ENCODE measurements around the gene MTX2.
"Not testable (repeated sequence)": the region's sequence is repeated elsewhere in the genome, so short reads cannot be mapped to it uniquely, and the experiment has no call there.

Gene MTX2

DNA sequence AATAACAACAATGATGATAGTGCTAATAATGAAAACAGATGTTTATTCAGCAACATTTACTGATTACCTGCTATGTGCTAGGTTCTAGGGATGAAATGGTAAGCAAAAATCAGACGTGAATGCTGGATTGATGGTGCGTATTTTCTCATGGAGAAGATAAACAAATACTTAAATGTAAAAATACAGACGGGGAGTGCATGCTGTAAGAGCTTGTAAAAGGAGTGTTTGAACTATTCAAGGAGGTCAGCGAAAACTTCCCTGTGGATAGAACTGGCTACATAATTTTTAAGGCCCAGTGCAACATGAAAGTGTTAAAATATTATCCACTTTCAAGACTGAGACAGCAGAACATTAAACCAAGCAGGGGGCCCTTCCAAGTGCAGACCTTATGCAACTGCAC, 22.1 kb downstream of the MTX2 start:
- DNase-seq: no peak

DNA sequence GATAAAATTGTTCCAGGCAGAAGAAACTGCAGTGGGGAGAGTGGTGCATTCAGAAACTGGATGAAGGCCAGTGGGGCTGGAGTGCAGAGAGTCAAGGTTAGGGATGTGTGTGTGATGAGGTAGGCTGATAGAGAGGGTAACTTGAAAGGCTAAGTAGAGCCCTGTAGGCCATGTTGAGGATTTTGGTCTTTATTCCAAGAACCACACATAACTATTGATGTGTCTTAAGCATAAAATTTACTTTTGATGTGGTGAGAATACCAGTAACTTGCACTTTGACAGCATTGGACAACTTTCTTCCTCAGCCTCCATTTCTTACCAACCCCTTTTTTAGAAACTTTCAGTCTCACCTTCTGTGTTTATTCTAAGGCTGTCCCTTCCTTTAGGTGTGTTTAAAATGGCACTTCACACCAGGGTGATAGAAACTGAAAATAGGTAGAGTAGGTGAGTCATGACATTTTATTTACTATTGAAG, 22.6 kb downstream of the MTX2 start:
- no peak for DNase-seq

DNA sequence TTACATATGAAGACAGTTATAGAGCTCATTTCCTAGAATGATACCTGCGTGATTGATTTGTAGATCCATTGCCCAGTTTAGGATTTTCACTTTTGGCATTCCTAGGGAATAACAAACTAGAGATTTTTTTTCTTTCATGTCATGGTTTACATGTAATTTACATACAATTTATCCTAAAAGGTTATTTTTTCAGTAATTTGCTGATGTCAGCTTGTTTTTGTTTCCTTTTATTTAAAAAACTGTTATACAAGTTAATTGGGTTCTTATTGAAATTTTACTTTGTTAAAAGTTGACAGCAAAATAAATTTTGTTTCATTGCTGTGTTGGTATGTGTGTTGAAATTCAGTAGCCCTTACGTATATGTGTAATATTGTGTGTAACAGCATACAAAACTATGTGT, 23.4 kb downstream of the MTX2 start:
- no peak for DNase-seq

GRCh38 chr2:176293334-176293733, 24.1 kb downstream of the MTX2 start:
- no peak for DNase-seq

- DNase-seq: no peak
Observed at GRCh38 chr2:176297067-176297466, 27.8 kb downstream of the MTX2 start.

- DNase-seq: no peak
Observed at GRCh38 chr2:176297737-176298136, 28.5 kb downstream of the MTX2 start.

DNA sequence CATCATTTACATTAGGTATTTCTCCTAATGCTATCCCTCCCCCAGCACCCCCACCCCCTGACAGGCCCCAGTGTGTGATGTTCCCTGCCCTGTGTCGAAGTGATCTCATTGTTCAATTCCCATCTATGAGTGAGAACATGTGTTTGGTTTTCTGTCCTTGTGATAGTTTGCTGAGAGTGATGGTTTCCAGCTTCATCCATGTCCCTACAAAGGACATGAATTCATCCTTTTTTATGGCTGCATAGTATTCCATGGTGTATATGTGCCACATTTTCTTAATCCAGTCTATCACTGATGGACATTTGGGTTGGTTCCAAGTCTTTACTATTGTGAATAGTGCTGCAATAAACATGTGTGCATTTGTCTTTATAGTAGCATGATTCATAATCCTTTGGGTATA, 36.8 kb downstream of the MTX2 start:
- DNase-seq: not testable (repeated sequence)

GRCh38 chr2:176317199-176317598, 48.0 kb downstream of the MTX2 start:
- DNase-seq: peak; percentile 20

DNA sequence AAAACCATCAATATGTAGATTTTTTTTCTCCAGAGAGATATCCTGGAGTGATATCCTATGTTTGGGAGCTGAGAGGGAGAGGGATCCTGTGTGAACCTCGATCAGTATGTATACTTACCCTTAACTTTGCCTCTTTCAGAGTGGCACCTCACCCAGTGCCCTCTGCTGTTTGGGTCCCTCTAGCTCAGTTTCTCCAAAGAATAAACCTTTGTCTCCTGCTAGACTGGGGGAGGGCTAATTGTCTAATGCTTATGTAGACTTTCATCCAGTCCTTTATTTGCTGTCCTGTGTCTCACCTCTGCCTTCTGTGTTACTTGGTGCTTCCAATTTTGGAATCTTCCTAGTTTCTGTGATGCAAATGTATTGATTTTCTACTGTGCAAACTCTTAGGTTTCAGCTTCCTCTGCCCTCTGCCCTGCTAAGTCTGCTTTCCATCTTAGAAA, 48.4 kb downstream of the MTX2 start:
- DNase-seq: no peak

GRCh38 chr2:176321916-176322315, 52.7 kb downstream of the MTX2 start:
- no peak for DNase-seq

- no peak for DNase-seq
Observed at GRCh38 chr2:176324862-176325261, 55.6 kb downstream of the MTX2 start.

DNA sequence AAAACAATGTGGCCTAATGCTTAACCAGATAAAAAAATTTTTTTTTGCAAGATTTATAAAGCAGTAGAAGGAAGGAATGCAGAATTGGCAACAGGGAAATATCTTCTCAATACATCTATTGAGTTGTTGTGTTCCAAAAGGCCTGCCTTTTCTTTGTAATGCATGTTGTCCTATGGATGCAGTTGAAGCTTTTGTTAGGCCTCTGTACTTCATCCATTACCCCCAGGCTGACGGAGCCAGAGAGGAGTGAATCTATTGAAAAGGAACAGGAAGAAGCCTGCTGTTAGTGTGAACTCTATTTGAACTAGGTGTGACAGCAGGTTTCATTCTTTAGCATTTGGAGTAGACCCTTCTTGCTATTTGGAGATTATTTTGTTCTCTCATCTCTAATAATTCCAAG, 56.5 kb downstream of the MTX2 start:
- no peak for DNase-seq

DNA sequence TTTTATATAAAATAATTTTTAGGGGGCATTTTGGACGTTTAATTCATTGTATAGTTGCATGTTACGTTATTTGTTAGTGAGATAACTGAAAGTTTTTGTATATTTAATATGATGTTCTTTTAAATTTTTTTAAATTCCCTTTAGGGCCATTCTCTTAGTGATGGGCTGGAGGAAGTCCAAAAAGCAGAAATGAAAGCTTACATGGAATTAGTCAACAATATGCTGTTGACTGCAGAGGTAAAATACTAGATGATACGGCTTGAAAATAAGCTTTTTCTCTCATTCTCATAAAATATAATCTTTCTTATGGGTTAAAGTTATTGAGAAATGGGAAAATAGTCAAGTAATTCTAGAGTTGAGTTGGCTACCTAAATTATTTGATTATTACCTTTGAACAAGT, 58.9 kb downstream of the MTX2 start:
- no peak for DNase-seq

DNA sequence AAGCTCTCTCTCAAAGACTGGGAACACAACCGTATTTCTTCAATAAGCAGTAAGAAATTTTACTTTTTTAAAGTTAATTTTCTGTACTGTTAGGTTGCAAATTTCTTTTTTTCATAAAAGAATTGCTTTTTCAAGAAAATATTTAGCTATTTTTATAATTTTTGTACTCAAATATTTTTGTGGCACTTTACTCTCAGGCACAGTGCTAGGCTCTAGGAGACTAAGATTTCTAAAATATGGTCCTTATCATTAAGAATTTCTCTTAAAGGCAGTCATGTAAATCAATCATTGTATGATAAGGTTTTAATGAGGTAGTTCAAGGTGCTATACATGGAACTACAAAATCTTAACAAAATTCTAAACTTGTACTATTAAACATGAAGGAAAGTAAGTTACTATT, 61.4 kb downstream of the MTX2 start:
- no peak for DNase-seq

- no peak for DNase-seq
Observed at GRCh38 chr2:176331646-176332045, 62.4 kb downstream of the MTX2 start.

DNA sequence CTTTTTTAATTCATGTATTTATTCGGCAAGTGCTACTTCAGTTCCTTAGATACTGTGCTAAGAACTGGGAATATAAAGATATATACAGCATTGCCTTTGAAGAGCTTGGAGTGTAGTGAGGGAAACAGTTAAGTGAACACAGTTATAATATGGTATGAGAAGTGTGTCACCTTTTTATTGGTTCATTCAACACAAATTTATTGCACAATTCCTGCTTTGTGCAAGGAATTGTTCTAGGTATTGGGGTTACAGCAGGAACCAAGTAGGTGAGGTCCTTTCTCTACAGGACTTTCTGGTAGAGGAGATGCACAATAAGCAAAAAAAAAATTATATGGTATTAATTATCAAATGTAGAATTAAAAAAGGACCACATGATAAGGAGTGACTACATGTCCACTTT, 65.5 kb downstream of the MTX2 start:
- DNase-seq: no peak

DNA sequence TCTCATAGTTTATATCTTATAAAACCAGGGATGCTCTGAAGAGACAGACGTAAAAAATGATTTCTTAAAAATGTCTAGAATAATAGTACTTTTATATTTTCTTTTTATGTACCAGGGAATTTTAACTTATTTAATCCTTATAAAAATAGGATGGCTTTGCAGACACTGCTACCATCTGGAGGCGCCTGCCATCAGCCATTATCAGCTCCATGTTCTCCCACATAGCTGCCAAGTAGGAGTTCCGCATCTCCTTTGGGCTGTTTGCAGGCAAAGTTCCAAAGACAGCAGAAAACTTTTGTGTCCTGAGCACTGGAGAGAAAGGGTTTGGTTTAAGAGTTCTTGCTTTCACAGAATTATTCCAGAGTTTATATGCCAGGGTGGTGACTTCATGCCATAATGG, 69.2 kb downstream of the MTX2 start:
- no peak for DNase-seq

DNA sequence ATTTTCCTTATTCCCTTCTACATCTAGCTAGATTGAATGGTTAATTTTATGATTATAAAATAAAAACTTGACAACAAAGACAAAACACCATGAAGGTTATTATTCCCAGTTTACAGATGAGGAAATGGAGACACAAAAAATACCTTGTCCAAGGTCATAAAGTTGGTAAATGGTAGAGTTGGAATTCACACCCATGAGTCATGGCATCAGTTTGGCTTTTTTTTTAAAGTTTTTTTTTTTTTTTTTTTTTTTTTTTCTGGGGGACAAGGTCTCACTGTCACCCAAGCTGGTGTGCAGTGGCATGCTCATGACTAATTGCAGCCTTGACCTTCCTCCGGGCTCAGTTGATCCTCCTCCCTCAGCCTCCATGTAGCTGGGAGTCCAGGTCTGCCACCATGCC, 70.0 kb downstream of the MTX2 start:
- DNase-seq: no peak

- DNase-seq: peak; percentile 4
Observed at GRCh38 chr2:176356251-176356650, 87.0 kb downstream of the MTX2 start.

DNA sequence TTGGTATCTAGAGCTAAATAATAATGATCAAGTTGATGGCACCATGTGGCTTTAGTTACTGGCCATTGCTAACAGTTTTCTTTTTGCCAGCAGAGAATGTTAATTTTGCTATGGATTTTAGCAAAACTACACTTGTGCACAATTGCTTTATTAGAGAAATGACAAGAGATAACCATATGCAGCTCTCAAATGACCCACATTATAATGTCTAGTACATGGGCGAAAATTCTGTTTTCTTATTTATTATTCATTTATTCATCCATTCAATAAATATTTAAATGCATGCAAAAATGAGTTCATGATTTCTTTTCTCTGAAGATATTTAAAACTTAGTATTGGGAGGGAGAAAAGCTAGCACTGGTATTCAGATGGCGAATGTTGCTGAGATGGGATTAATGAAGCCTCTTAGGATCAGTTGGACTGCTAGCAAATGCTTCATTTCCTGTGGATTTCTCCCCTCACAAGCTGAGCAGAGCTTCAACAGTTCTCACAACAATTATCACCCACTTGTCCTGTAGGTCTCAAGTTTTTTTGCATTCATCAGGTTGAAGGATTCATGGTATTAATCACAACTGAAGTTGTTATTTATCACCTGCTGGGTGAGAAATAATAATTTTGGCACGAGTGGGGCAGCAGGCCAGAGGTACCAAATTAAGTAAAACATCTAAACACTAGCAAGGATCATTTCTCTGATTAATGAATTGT, 95.2 kb downstream of the MTX2 start:
- no peak for DNase-seq

GRCh38 chr2:176368349-176368748, 99.1 kb downstream of the MTX2 start:
- DNase-seq: no peak

- DNase-seq: no peak
Observed at GRCh38 chr2:176370467-176371171, 101.4 kb downstream of the MTX2 start.

DNA sequence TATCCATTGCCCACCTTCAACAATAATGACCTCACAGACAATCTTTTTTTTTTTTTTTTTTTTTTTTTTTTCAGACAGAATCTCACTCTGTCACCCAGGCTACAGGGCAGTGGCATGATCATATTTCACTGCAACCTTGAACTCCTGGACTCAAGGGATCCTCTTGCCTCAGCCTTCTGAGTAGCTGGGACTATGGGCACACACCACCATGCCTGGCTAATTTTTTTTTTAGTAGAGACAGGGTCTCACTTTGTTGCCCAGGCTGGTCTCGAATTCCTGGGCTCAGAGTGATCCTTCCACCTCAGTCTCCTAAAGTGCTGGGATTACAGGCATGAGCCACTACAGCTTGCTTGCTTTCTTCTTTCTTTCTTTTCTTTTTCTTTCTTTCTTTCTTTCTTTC, 103.9 kb downstream of the MTX2 start:
- not testable (repeated sequence) for DNase-seq

GRCh38 chr2:176378323-176378722, 109.1 kb downstream of the MTX2 start:
- DNase-seq: no peak
